Measurements from ENCODE around the gene NKAPL.

DNA sequence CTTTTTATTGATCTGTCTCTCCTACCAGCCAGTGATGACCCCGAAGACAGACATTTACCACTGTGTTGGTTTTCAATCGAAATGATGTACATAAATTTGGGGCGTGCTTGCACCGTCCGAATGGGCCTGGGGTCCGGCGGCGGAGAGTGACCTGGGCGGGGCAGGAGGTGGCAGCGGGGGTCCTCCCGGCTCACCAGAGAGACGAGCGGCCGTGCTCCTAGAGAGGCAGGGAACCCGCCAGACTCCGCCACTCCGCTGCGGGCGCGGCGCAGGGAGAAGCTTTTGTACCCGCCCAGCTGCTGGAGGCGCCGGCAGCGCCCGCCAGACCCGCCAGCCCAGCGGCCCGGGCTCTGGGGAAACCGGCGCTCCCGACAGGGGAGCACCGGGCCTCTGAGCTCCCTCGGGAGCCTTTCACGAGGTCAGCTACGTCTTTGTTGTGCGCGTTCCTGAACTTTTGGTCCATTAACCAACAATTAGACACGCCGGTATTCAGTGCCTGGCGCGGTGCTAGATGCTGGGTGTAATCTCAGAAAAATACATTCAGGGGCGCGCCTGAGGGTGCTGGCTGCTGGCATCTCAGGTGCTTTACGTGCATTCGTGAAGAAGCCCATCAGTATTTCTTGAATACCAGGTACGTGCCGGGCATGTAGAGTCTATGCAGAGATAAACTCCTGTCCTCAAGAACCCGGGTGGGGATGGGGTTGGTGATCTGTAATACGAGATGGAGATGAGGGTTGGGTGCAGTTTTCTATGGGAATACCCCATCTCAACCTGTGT is 22.4 kb downstream of the NKAPL start, which contains the start of gene PGBD1:
- TF ChIP-seq POLR2AphosphoS5 (IDR thresholded peaks at IDR 0.05; ENCODE audit: insufficient read depth in 1 of 2, low read depth in 1 of 2) (peak in 1 of 2 donors; percentile 19), POLR2A (IDR thresholded peaks at IDR 0.05) (no peak)
- TF ChIP-seq, protein P1, sequence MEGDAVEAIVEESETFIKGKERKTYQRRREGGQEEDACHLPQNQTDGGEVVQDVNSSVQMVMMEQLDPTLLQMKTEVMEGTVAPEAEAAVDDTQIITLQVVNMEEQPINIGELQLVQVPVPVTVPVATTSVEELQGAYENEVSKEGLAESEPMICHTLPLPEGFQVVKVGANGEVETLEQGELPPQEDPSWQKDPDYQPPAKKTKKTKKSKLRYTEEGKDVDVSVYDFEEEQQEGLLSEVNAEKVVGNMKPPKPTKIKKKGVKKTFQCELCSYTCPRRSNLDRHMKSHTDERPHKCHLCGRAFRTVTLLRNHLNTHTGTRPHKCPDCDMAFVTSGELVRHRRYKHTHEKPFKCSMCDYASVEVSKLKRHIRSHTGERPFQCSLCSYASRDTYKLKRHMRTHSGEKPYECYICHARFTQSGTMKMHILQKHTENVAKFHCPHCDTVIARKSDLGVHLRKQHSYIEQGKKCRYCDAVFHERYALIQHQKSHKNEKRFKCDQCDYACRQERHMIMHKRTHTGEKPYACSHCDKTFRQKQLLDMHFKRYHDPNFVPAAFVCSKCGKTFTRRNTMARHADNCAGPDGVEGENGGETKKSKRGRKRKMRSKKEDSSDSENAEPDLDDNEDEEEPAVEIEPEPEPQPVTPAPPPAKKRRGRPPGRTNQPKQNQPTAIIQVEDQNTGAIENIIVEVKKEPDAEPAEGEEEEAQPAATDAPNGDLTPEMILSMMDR (IDR thresholded peaks at IDR 0.05), result no peak

Measured in vagina (tissue), 2 donors.